Transverse colon (tissue), 4 donors: ENCODE results near the gene UBE2J1.

Experiments
- POLR2A ChIP-seq: fragments of 450-650 bp; IDR thresholded peaks from one replicate; pipeline ENCODE4 v1.6.1; 2016; ENCODE audit warnings: antibody characterized with exemption, mild to moderate bottlenecking, moderate library complexity
- POLR2AphosphoS5 ChIP-seq, 3 donors: sonication (generic); formaldehyde crosslinking; IDR thresholded peaks; one replicate each; pipeline ENCODE4 v1.6.1; 2016; ENCODE audit warnings: antibody characterized with exemption in 3 of 3
- TF ChIP-seq, protein P1 (sequence below), 5 experiments: fragments of 200-600 bp in 3 of 5; fragments of 450-650 bp in 2 of 5; sonication (generic) in 3 of 5; IDR thresholded peaks; 1 replicate in 2 of 5; 2 replicates in 3 of 5; pipeline ENCODE4 v1.5.1; 2016 to 2017; ENCODE audit warnings: antibody characterized with exemption in 5 of 5, inconsistent platforms in 3 of 5, mild to moderate bottlenecking in 2 of 5, moderate library complexity in 1 of 5

DNA sequence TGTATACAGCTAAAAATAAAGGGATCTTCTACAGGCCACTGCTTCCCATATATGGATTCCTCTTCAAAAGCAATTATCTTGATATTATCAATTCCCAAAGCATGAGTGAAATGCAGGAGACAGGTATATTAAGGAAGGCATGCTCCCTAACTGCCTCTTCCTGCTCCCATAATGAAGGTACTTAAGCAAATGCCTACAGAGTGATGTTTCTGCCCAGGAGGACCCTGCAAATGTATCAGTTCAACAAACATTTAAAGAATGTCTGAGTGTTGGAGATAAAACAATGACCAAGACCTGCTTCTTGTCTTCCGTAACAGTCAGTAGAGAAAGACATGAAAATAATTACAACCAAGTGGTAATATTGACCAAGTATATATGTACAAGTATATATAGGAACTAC, 4.2 kb downstream of the UBE2J1 start:
- TF ChIP-seq, protein P1, sequence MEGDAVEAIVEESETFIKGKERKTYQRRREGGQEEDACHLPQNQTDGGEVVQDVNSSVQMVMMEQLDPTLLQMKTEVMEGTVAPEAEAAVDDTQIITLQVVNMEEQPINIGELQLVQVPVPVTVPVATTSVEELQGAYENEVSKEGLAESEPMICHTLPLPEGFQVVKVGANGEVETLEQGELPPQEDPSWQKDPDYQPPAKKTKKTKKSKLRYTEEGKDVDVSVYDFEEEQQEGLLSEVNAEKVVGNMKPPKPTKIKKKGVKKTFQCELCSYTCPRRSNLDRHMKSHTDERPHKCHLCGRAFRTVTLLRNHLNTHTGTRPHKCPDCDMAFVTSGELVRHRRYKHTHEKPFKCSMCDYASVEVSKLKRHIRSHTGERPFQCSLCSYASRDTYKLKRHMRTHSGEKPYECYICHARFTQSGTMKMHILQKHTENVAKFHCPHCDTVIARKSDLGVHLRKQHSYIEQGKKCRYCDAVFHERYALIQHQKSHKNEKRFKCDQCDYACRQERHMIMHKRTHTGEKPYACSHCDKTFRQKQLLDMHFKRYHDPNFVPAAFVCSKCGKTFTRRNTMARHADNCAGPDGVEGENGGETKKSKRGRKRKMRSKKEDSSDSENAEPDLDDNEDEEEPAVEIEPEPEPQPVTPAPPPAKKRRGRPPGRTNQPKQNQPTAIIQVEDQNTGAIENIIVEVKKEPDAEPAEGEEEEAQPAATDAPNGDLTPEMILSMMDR (IDR thresholded peaks at IDR 0.05), result no peak
- no peak for TF ChIP-seq POLR2A
- TF ChIP-seq POLR2AphosphoS5 (IDR thresholded peaks at IDR 0.05), result no peak
